ENCODE data around the gene SLC29A1.

DNA sequence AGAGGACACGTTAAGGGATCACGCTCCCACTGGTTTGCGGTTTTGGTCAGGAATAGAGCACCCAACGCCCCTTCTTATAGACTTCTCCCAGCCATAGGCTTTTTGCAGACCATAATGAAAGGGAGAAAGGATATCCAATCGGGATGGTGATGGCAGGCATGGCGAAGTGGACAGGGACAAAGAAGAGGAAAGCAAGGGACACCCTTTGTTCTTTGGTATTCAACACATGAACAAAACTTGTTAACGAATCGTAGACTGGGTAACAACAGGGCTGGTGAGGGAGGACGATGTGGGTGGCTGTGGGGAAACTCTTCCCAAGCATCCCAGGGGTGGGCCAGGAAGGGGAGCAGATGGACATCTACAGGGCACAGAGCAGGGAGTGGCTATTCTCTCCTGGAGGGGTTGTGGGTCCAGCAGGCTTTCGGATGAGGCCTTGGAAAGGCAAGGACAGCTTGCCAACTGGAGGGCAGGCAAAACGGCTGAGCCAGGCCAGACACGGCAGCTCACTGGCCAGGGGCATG lies 22.1 kb downstream of the SLC29A1 start:
- TF ChIP-seq CTCF (IDR thresholded peaks at IDR 0.05; ENCODE audit: poor library complexity): no peak
- no peak for TF ChIP-seq EZH2 (IDR thresholded peaks at IDR 0.05; ENCODE audit: borderline replicate concordance)
- TF ChIP-seq EZH2phosphoT487 (IDR thresholded peaks at IDR 0.05; ENCODE audit: low read depth, severe bottlenecking, unreplicated experiment): no peak
